ENCODE data around the gene VEGFA.

The VEGFA gene

GRCh38 chr6:43781941-43782704 lies 12.1 kb downstream of the VEGFA start:
- no peaks in the 10 kb centered on the region for H3K9me3 ChIP-seq (replicated peaks in 1 of 11)

GRCh38 chr6:43782764-43783513 lies 12.9 kb downstream of the VEGFA start:
- Histone ChIP-seq H3K9me3 (replicated peaks in 1 of 11) (no peaks in the 10 kb centered on the region), H3K27me3 (no peaks in the 10 kb centered on the region), H4K20me1 (peaks cover 66 to 100% (median 85%) of the 10 kb centered on the region in 11 experiments), H3K27ac (peak overlapping the region in 5 of 11 experiments; percentile 16 to 44 (median 39); a peak in 8 of 22 replicates), H3K4me1 (peaks cover 31 to 90% (median 61%) of the 10 kb centered on the region in 10 experiments; a peak in 18 of 20 replicates), H3K9ac (peak overlapping the region in 7 of 11 experiments; percentile 2 to 41 (median 28); a peak in 7 of 22 replicates), H3K36me3 (peaks cover 80 to 92% (median 89%) of the 10 kb centered on the region in 11 experiments), H3K4me2 (peak overlapping the region in 9 of 11 experiments; percentile 0 to 51 (median 26); a peak in 12 of 22 replicates), H3K4me3 (no peak overlapping the region)
- no peak for TF ChIP-seq Cebpa-rat (IDR thresholded peaks at IDR 0.05)

More at GRCh38 chr6:43781941-43782704, 12.1 kb downstream of the VEGFA start:
- peak overlapping the region in 9 of 11 experiments; percentile 4 to 51 (median 25); a peak in 8 of 22 replicates for H3K4me2 ChIP-seq
- H3K9ac ChIP-seq = peak overlapping the region in 5 of 11 experiments; percentile 21 to 41 (median 32); a peak in 5 of 22 replicates
- H3K4me3 ChIP-seq = no peak overlapping the region
- TF ChIP-seq Cebpa-rat (IDR thresholded peaks at IDR 0.05) = no peak
- H3K27me3 ChIP-seq = no peaks in the 10 kb centered on the region
- H4K20me1 ChIP-seq = peaks cover 74 to 100% (median 90%) of the 10 kb centered on the region in 11 experiments
- peak overlapping the region in 4 of 11 experiments; percentile 28 to 44 (median 41); a peak in 4 of 22 replicates for H3K27ac ChIP-seq
- H3K36me3 ChIP-seq = peaks cover 88 to 100% (median 97%) of the 10 kb centered on the region in 11 experiments
- peaks cover 31 to 90% (median 66%) of the 10 kb centered on the region in 10 experiments; a peak in 19 of 20 replicates for H3K4me1 ChIP-seq

- Histone ChIP-seq H3K27ac (peak overlapping the region in 7 of 11 experiments; percentile 8 to 44 (median 39); a peak in 10 of 22 replicates), H3K27me3 (no peaks in the 10 kb centered on the region), H3K9me3 (replicated peaks in 1 of 11) (no peaks in the 10 kb centered on the region), H3K4me2 (peak overlapping the region in 7 of 11 experiments; percentile 0 to 51 (median 26); a peak in 12 of 22 replicates), H4K20me1 (peaks cover 53 to 87% (median 72%) of the 10 kb centered on the region in 11 experiments; a peak in 21 of 22 replicates), H3K4me1 (peaks cover 31 to 91% (median 61%) of the 10 kb centered on the region in 10 experiments), H3K4me3 (no peak overlapping the region), H3K36me3 (peaks cover 67 to 80% (median 76%) of the 10 kb centered on the region in 11 experiments), H3K9ac (peak overlapping the region in 6 of 11 experiments; percentile 2 to 43 (median 14); a peak in 4 of 22 replicates)
- TF ChIP-seq Cebpa-rat (IDR thresholded peaks at IDR 0.05) = no peak
Measured at GRCh38 chr6:43784049-43784855, 14.2 kb downstream of the VEGFA start.

- no peaks in the 10 kb centered on the region for H3K27me3 ChIP-seq
- no peaks in the 10 kb centered on the region for H3K9me3 ChIP-seq (replicated peaks in 1 of 11)
- H3K27ac ChIP-seq = peak overlapping the region in 6 of 11 experiments; percentile 34 to 55 (median 44); a peak in 9 of 22 replicates
- peak overlapping the region in 8 of 11 experiments; percentile 19 to 47 (median 32); a peak in 10 of 22 replicates for H3K4me2 ChIP-seq
- H3K4me1 ChIP-seq = peaks cover 39 to 91% (median 63%) of the 10 kb centered on the region in 10 experiments
- H4K20me1 ChIP-seq = peaks cover 42 to 77% (median 62%) of the 10 kb centered on the region in 11 experiments; a peak in 21 of 22 replicates
- peaks cover 56 to 70% (median 66%) of the 10 kb centered on the region in 11 experiments for H3K36me3 ChIP-seq
- H3K9ac ChIP-seq = peak overlapping the region in 7 of 11 experiments; percentile 3 to 58 (median 29); a peak in 9 of 22 replicates
- no peak overlapping the region for H3K4me3 ChIP-seq
- TF ChIP-seq Cebpa-rat (IDR thresholded peaks at IDR 0.05) = no peak
Measured at GRCh38 chr6:43785220-43785752, 15.3 kb downstream of the VEGFA start.

- no peak for TF ChIP-seq Cebpa-rat (IDR thresholded peaks at IDR 0.05)
- Histone ChIP-seq H3K9me3 (replicated peaks in 1 of 11) (no peaks in the 10 kb centered on the region), H3K36me3 (peaks cover 50 to 64% (median 60%) of the 10 kb centered on the region in 11 experiments), H3K9ac (no peak overlapping the region), H3K27me3 (no peaks in the 10 kb centered on the region), H3K4me2 (no peak overlapping the region), H4K20me1 (peaks cover 36 to 71% (median 55%) of the 10 kb centered on the region in 11 experiments; a peak in 21 of 22 replicates), H3K4me3 (no peak overlapping the region), H3K27ac (no peak overlapping the region), H3K4me1 (peaks cover 45 to 92% (median 67%) of the 10 kb centered on the region in 10 experiments)
Measured at GRCh38 chr6:43785904-43786303, 15.9 kb downstream of the VEGFA start.

GRCh38 chr6:43786664-43787329 lies 16.8 kb downstream of the VEGFA start:
- no peak overlapping the region for H3K4me2 ChIP-seq
- TF ChIP-seq Cebpa-rat (IDR thresholded peaks at IDR 0.05) = no peak
- peaks cover 41 to 55% (median 51%) of the 10 kb centered on the region in 11 experiments for H3K36me3 ChIP-seq
- H3K9me3 ChIP-seq (replicated peaks in 1 of 11) = no peaks in the 10 kb centered on the region
- 0 out of 22 replicates have a peak overlapping the region, but pooled peaks of 1 of the 11 experiments have one; percentile 7 for H3K9ac ChIP-seq
- no peak overlapping the region for H3K4me3 ChIP-seq
- H3K27ac ChIP-seq = peak overlapping the region in 6 of 11 experiments; percentile 10 to 92 (median 18); a peak in 7 of 22 replicates
- H3K4me1 ChIP-seq = peaks cover 44 to 92% (median 68%) of the 10 kb centered on the region in 10 experiments
- H3K27me3 ChIP-seq = no peaks in the 10 kb centered on the region
- H4K20me1 ChIP-seq = peaks cover 27 to 62% (median 47%) of the 10 kb centered on the region in 11 experiments; a peak in 21 of 22 replicates

- H3K4me2 ChIP-seq = peak overlapping the region in 4 of 11 experiments; percentile 56 to 94 (median 76); a peak in 4 of 22 replicates
- H3K27me3 ChIP-seq = no peaks in the 10 kb centered on the region
- peaks cover 26 to 40% (median 36%) of the 10 kb centered on the region in 11 experiments for H3K36me3 ChIP-seq
- H3K4me3 ChIP-seq = no peak overlapping the region
- no peak overlapping the region for H3K9ac ChIP-seq
- H4K20me1 ChIP-seq = peaks cover 12 to 47% (median 32%) of the 10 kb centered on the region in 11 experiments; a peak in 19 of 22 replicates
- peak overlapping the region in 7 of 11 experiments; percentile 7 to 92 (median 40); a peak in 11 of 22 replicates for H3K27ac ChIP-seq
- H3K4me1 ChIP-seq = peaks cover 32 to 92% (median 61%) of the 10 kb centered on the region in 10 experiments
- TF ChIP-seq Cebpa-rat (IDR thresholded peaks at IDR 0.05) = no peak
- H3K9me3 ChIP-seq (replicated peaks in 1 of 11) = no peaks in the 10 kb centered on the region
Measured at GRCh38 chr6:43788301-43788700, 18.3 kb downstream of the VEGFA start.

Data from BLaER1 treated with 17β-estradiol and CSF1 and Interleukin-3, amounts not matched to agents 10 nM and 100 nM (cell line).